ENCODE data around the gene MPLKIP. TPM values are rescaled to one million over a fixed set of nuclear protein-coding genes. Genes with fewer than 3 reads are reported as not detected.

MPLKIP gene
- total RNA-seq (2022; extraction: Qiagen RNA extraction), result 31.2 to 39.3 TPM (median 37.6 TPM) in 5 replicates

DNA sequence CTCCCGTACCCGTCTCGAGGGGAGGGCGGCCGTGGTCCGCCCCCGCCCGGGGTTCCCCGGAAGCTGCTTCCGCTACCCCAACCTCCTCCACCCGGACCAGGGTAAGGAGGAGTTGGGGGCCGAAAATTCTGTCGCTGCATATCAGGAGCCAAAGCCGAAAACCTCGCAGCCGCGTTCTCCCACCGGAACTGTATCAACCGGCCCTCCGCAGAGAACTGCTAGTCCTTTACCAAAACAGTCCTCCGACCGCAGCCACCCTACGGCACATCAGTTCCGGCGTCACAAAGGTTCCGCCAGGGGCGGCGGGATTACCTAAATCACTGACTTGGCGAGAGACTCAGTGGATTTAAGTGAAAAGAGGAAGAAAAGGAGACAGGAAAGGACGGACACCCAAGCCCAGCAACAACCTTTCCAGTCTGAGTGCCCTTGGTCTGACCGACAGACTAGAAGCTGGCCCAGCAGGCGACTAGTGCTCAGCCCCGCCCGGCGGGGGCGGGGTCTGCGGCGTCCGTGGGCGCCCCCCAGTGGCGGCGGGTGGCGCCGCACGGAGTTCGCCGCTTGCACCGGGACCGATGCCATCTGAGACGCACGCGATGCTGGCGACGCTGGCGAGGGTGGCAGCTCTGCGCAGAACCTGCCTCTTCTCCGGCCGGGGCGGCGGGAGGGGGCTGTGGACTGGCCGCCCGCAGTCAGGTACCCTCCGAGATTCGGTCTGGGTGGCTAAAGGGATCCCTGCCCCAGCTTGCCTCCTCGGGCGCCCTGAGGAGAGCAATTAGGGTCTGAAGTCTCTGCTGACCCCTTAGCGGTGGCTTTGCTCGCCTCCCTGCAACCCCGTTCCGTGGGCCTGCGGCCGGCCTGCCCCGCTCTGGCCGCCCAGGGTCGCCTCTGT lies at the start of gene MPLKIP, which contains the start of gene SUGCT:
MPLKIP (minus strand) TSS at position 195 of the 889 bp plus-strand sequence; CDS start at position 140, 55 bp downstream.
SUGCT (plus strand) TSS at position 578 of the 889 bp plus-strand sequence.

Other genes starting within 250 kb of the MPLKIP start
- 20.0 to 21.9 TPM (median 20.2 TPM) in 5 replicates for gene CDK13, start 184.4 kb downstream of the MPLKIP start, total RNA-seq (2022; extraction: Qiagen RNA extraction)
- gene SUGCT, start 383 bp upstream of the MPLKIP start, total RNA-seq (2022; extraction: Qiagen RNA extraction), result 0.98 to 1.8 TPM (median 1.1 TPM) in 5 replicates

Measured in A549 treated with Mapracorat at 1 μM for 4 hours (cell line).